RWPE1 (cell line): Measurements from ENCODE around the gene F3.

Experiments used
- CTCF ChIA-PET: fragments of 350-600 bp; sonication (Branson Sonifier 250); formaldehyde crosslinking; extraction: SDS; loops from one replicate; lab custom pipeline; 2021; lab: Yijun Ruan, JAX
- POLR2A ChIA-PET: fragments of 400-600 bp; formaldehyde crosslinking; extraction: SDS; loops from one replicate; lab custom pipeline; 2020; ENCODE audit warnings: antibody characterized with exemption; ENCODE audit not compliant: low non-redundant PET; lab: Yijun Ruan, JAX
- DNase-seq: peaks from one replicate; pipeline ENCODE4 v3.0.0; 2012; ENCODE audit warnings: low spot score
- H3K27ac ChIP-seq: fragments of 450-650 bp; 2 replicates; pipeline ENCODE4 v1.5.1; 2017
- TF ChIP-seq, protein P1 (sequence below): fragments of 450-650 bp; conservative IDR thresholded peaks from 2 replicates; pipeline ENCODE4 v1.5.1; 2017; ENCODE audit warnings: low read depth, mild to moderate bottlenecking

F3 gene

GRCh38 chr1:94541246-94542087 lies at the start of gene F3:
F3 (minus strand) TSS chr1:94541759; CDS start chr1:94541636, 123 bp downstream.
- CTCF ChIA-PET: interaction anchor here (0.5 to 1.3 kb wide), 2 partner anchors 20 to 201 kb away, joined by 5 read pairs; no protein-coding TSS in a partner anchor
- POLR2A ChIA-PET: interaction anchor here (0.6 to 1.1 kb wide), 5 partner anchors 10 to 314 kb away, joined by 3 to 5 read pairs (median 4); no protein-coding TSS in a partner anchor
- peak; percentile 93 for DNase-seq
- TF ChIP-seq, protein P1, sequence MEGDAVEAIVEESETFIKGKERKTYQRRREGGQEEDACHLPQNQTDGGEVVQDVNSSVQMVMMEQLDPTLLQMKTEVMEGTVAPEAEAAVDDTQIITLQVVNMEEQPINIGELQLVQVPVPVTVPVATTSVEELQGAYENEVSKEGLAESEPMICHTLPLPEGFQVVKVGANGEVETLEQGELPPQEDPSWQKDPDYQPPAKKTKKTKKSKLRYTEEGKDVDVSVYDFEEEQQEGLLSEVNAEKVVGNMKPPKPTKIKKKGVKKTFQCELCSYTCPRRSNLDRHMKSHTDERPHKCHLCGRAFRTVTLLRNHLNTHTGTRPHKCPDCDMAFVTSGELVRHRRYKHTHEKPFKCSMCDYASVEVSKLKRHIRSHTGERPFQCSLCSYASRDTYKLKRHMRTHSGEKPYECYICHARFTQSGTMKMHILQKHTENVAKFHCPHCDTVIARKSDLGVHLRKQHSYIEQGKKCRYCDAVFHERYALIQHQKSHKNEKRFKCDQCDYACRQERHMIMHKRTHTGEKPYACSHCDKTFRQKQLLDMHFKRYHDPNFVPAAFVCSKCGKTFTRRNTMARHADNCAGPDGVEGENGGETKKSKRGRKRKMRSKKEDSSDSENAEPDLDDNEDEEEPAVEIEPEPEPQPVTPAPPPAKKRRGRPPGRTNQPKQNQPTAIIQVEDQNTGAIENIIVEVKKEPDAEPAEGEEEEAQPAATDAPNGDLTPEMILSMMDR: no peak
- H3K27ac ChIP-seq: peak within 1 kb of the TSS; percentile 97

DNA sequence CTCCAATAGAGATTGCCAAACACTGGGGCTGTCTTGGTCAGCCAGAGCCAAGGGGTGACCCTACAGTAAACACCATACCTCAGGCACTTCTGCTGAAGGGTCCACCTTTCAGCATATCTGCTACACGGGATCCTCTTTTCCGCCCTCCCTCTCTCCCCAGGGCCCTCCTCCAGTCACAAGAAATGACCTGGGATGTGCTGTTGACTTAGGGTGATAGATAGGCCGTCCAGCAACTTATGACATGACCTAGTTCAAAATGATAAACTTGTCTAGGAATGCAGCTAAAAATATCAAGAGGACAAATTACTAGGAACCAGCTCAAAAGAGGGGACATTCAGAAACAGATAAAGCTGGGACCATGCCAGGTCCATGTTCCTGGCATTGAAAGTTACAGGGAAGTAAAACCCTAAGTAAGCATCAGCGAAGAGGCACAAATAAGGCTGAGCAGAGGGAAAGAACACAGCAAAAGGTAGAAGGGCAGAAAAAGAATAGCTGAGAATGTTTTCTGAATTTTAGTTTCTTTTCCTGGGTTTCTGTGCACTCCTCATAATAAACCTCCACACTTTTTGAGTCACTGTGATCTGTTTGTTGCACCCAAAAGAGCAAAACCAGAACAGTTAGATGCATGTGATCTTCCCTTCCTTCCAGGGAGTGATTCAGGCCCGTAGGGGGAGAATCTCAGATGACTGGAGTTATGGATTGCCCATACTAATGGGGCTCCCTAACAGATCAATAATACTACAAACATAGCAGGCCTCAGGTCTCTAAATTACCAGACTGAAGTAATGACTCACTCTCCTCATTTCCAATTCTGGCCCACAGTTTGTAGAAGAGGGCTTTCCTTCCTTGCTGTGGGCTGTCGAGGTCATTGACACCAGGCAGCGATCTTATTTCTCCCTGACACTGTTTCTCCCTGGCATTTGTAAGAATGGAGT lies 48.9 kb upstream of the F3 start:
- ChIA-PET CTCF (no interaction called here), POLR2A (no interaction called here)
- no peak for DNase-seq
- TF ChIP-seq, protein P1: no peak
- no peak overlapping the region for H3K27ac ChIP-seq

- CTCF ChIA-PET: no interaction called here
- no peak overlapping the region for H3K27ac ChIP-seq
- TF ChIP-seq, protein P1: no peak
- POLR2A ChIA-PET: no interaction called here
- DNase-seq: no peak
Measured at GRCh38 chr1:94589728-94590127, 48.2 kb upstream of the F3 start.

- ChIA-PET POLR2A (no interaction called here), CTCF (no interaction called here)
- TF ChIP-seq, protein P1: no peak
- DNase-seq: no peak
- H3K27ac ChIP-seq: no peak overlapping the region
Measured at GRCh38 chr1:94582565-94582964, 41.0 kb upstream of the F3 start.

GRCh38 chr1:94580367-94581115 lies 39.0 kb upstream of the F3 start:
- ChIA-PET POLR2A (no interaction called here), CTCF (no interaction called here)
- TF ChIP-seq, protein P1: no peak
- peak overlapping the region; percentile 90 for H3K27ac ChIP-seq
- no peak for DNase-seq
